B cell (primary cell): ENCODE results near the gene ABHD17C.

Experiments
- EZH2 ChIP-seq: IDR thresholded peaks from 2 replicates; pipeline ENCODE4 v1.6.1; 2012; ENCODE audit warnings: borderline replicate concordance, low read depth, mild to moderate bottlenecking, moderate library complexity, low read length; ENCODE audit not compliant: insufficient read depth, poor library complexity, severe bottlenecking
- TF ChIP-seq, protein P1 (sequence below): fragments of 200-600 bp; IDR thresholded peaks from one replicate; pipeline ENCODE4 v1.8.0; 2022; ENCODE audit warnings: antibody characterized with exemption, mild to moderate bottlenecking

DNA sequence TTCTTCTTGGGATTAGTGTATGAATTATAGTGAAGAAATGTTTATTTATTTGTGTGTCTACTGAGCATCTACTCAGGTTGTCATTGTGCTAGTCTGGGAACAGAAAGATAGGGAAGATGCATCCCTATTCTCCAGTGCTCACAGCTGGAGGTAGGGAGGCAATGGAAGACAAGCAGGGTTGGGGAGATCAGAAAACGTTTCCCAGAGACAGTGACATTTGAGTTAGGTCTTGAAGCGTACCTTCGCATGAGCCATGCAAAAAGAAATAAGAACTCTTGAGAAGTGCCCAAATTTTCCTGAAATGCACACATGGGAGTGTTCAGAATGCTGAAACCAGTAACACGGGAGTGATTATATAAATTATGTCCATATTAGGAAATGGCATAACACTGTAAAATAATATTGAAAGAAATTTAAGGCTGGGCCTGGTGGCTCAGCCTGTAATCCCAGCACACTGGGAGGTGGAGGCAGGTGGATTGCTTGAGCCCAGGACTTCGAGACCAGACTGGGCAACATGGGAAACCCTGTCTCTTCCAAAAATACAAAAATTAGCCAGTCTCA lies 78.8 kb downstream of the ABHD17C start:
- no peak for TF ChIP-seq EZH2
- TF ChIP-seq, protein P1, sequence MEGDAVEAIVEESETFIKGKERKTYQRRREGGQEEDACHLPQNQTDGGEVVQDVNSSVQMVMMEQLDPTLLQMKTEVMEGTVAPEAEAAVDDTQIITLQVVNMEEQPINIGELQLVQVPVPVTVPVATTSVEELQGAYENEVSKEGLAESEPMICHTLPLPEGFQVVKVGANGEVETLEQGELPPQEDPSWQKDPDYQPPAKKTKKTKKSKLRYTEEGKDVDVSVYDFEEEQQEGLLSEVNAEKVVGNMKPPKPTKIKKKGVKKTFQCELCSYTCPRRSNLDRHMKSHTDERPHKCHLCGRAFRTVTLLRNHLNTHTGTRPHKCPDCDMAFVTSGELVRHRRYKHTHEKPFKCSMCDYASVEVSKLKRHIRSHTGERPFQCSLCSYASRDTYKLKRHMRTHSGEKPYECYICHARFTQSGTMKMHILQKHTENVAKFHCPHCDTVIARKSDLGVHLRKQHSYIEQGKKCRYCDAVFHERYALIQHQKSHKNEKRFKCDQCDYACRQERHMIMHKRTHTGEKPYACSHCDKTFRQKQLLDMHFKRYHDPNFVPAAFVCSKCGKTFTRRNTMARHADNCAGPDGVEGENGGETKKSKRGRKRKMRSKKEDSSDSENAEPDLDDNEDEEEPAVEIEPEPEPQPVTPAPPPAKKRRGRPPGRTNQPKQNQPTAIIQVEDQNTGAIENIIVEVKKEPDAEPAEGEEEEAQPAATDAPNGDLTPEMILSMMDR = no peak
